Glutamatergic neuron (in vitro differentiated cells): ENCODE results near the gene SMIM43. TPM values are rescaled to one million over a fixed set of nuclear protein-coding genes. Genes with fewer than 3 reads are reported as not detected.

Source experiments
- DNase-seq: peaks from one replicate; pipeline ENCODE4 v3.0.0; 2022
- H3K27ac Mint-ChIP-seq: one replicate; pipeline ENCODE4 v1.8.0; 2020; ENCODE audit warnings: mild to moderate bottlenecking, mixed read lengths, inconsistent platforms; ENCODE audit not compliant: unreplicated experiment
- H3K27me3 Mint-ChIP-seq: one replicate; pipeline ENCODE4 v1.8.0; 2020; ENCODE audit warnings: mild to moderate bottlenecking, moderate library complexity, mixed read lengths, inconsistent platforms; ENCODE audit not compliant: unreplicated experiment
- H3K36me3 Mint-ChIP-seq: one replicate; pipeline ENCODE4 v1.8.0; 2020; ENCODE audit warnings: mild to moderate bottlenecking, mixed read lengths, inconsistent platforms; ENCODE audit not compliant: unreplicated experiment
- H3K4me1 Mint-ChIP-seq: one replicate; pipeline ENCODE4 v1.8.0; 2020; ENCODE audit warnings: mild to moderate bottlenecking, low read depth, mixed read lengths, inconsistent platforms; ENCODE audit not compliant: unreplicated experiment
- H3K4me3 Mint-ChIP-seq: one replicate; pipeline ENCODE4 v1.8.0; 2020; ENCODE audit warnings: mild to moderate bottlenecking, mixed read lengths, inconsistent platforms; ENCODE audit not compliant: unreplicated experiment
- H3K9me3 Mint-ChIP-seq: one replicate; pipeline ENCODE4 v1.8.0; 2020; ENCODE audit warnings: mild to moderate bottlenecking, moderate library complexity, mixed read lengths, inconsistent platforms; ENCODE audit not compliant: unreplicated experiment
- CTCF ChIP-seq: fragments of 200-600 bp; sonication (generic); IDR thresholded peaks from one replicate; pipeline ENCODE4 v1.5.0; 2021; ENCODE audit not compliant: partially characterized antibody, unreplicated experiment
- total RNA-seq: library from RNA; stranded (reverse); fragmentation: NEBNext Ultra II Directional; extraction: Animal tissue kit (Norgen Biotek cat#: 25700); gene quantifications from one replicate; pipeline ENCODE4 v1.2.1, GENCODE V29; 2021; ENCODE audit not compliant: unreplicated experiment

SMIM43 gene
- total RNA-seq, 1 donor from 2014 or later = not detected

GRCh38 chr4:121720109-121720508 lies 44.9 kb downstream of the SMIM43 start:
- DNase-seq = no peak
- TF ChIP-seq CTCF = no peak
- H3K36me3 Mint-ChIP-seq = no peaks in the 10 kb centered on the region
- H3K4me3 Mint-ChIP-seq = no peak overlapping the region
- no peaks in the 10 kb centered on the region for H3K4me1 Mint-ChIP-seq
- H3K9me3 Mint-ChIP-seq = peaks cover 2% of the 10 kb centered on the region
- H3K27me3 Mint-ChIP-seq = peaks cover 2% of the 10 kb centered on the region
- H3K27ac Mint-ChIP-seq = no peak overlapping the region

- no peak overlapping the region for H3K4me3 Mint-ChIP-seq
- H3K9me3 Mint-ChIP-seq = peaks cover 5% of the 10 kb centered on the region
- peaks cover 2% of the 10 kb centered on the region for H3K4me1 Mint-ChIP-seq
- H3K27me3 Mint-ChIP-seq = no peaks in the 10 kb centered on the region
- DNase-seq = no peak
- TF ChIP-seq CTCF = no peak
- no peaks in the 10 kb centered on the region for H3K36me3 Mint-ChIP-seq
- no peak overlapping the region for H3K27ac Mint-ChIP-seq
Observed at GRCh38 chr4:121717680-121718237, 47.2 kb downstream of the SMIM43 start.

GRCh38 chr4:121714548-121714947 lies 50.4 kb downstream of the SMIM43 start:
- TF ChIP-seq CTCF = no peak
- Mint-ChIP-seq H3K27ac (no peak overlapping the region), H3K36me3 (no peaks in the 10 kb centered on the region), H3K9me3 (peaks cover 14% of the 10 kb centered on the region), H3K27me3 (peaks cover 13% of the 10 kb centered on the region), H3K4me3 (no peak overlapping the region), H3K4me1 (peaks cover 14% of the 10 kb centered on the region)
- DNase-seq = no peak

- Mint-ChIP-seq H3K9me3 (peaks cover 14% of the 10 kb centered on the region), H3K4me3 (no peak overlapping the region), H3K4me1 (peaks cover 14% of the 10 kb centered on the region), H3K27ac (peak overlapping the region; percentile 53), H3K36me3 (no peaks in the 10 kb centered on the region), H3K27me3 (peaks cover 13% of the 10 kb centered on the region)
- no peak for TF ChIP-seq CTCF
- DNase-seq = no peak
Observed at GRCh38 chr4:121712783-121713182, 52.2 kb downstream of the SMIM43 start.

- no peak for TF ChIP-seq CTCF
- Mint-ChIP-seq H3K27ac (peak overlapping the region; percentile 96), H3K4me1 (peaks cover 14% of the 10 kb centered on the region), H3K9me3 (peaks cover 14% of the 10 kb centered on the region), H3K36me3 (no peaks in the 10 kb centered on the region), H3K27me3 (peaks cover 13% of the 10 kb centered on the region), H3K4me3 (peak overlapping the region; percentile 57)
- DNase-seq = no peak
Observed at GRCh38 chr4:121712001-121712651, 52.8 kb downstream of the SMIM43 start.
